Measurements from ENCODE around the gene HIRA.

The HIRA gene

DNA sequence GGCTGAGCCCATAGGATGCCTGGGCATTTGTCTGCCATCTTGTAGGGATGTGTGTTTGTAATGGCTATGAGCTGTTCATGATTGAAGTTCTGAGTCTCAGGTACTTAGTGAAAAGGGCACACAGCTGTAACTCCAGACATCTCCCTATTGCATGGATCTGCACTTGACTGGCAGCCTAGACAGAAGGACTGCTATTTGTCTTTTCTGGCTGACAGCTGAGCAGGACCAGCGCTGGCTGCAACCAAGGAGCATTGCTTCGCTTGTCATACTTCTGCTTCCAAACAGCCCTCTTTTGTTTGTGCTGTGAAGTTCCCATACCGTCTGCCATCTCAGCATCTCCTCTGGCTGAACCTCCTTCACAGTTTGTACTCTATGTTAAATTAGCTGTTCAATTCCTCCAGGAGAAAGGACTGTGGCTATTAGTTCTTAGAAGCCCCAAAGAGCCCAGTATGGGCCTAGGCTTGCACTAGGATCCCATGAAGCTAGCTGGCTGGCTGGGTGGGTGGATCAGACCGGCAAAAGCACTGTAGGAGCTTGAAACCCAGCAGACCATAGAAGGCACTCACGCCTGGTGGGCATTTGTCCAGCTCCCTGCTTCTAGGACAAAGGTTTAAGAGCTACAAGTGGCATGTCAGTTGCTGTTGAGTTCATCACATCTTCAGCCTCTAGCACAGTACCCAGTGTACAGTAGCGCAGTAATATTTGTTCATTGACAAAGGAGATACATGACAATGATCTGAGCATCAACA, 20.4 kb downstream of the HIRA start:
- no peak for DNase-seq (ENCODE audit: low read depth in 2 of 2, low spot score in 1 of 2)

DNA sequence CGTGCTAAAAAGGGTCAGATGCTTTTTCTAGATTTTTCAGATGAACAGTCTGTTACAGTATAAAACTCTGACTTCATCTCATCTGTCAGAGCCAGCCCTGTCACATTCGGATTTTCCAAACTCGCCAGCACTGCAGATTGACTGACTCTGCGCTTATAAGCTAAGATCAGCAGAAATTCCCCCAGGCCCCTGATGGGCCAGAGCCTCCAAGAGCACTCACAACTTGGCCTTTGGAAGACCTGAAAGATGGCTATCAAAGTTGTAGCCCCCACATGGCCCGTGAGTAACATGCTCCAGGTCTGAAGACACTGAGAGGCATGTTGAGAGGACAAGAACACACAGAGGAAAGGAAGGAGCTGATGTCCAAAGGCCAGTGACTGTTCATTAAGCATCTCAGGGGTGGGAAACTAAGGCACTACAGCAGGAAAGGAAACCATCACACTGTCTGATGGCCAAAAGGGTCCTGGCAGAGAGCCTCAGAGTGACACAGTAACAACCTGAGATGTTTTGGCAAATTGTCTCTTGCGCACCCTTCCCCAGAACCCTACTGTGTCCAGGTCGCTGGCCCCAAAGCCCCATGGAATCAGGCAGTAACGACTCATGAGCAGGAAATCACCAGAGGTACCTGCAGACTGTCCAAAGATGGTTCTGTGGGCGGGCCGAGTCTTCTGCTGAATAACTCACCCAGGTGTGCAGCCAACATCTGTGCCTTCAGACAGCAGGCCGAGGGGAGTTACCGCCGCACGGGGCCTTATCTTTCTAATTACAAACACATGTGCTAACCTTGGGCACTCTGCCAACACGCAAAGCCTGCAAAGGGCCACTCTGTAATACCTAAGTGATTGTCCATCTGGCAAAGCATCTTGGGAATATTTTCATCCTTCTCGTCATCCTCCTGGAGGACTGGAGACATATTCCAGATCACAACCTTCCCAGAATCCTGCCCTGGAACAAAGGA, 23.6 kb downstream of the HIRA start:
- DNase-seq (ENCODE audit: low read depth in 2 of 2, low spot score in 1 of 2) = no peak

DNA sequence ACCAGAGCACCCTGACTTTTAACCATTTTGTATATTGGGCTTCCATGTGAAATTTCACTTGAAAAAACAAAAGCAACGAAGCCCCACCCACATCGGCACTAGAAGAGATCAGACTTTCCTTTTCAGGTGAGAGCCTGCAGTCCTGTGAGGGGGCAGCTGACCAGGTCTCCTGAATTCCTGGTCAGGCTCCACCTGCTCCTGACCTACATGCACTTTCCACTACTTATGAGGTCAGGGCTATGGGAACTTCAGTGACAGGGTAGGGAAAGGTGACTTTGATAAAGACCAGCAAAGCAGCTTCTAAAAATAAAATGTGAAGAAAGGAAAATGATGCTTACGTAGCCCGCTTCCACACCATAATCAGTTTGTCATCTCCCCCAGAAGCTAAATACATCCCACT, 24.7 kb downstream of the HIRA start:
- DNase-seq (ENCODE audit: low read depth in 2 of 2, low spot score in 1 of 2) = no peak

DNA sequence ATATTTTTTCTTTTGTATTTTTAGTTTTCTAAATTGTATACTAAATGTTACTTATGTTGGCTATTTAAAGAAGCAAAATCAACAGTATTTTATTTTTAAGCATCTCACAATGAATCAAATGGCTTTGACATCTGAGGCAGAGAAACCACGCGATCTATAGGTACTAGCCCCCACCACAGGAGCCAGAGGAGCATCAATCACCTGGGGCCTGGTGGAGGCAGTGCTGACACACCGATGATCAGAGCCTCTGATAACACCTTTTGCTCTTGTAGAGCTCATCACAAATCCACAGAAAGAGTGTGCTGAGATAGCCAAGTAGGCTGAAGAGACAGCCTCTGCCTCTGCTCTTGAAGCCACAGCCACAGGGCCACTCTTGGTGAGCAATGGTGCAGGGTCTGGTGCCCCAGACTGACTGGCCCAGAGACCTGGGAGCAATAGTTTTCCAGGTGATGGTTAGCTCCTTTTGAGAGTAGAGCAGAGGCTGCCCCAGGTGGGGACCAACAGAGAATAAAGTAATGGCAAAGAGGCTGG, 25.2 kb downstream of the HIRA start:
- no peak for DNase-seq (ENCODE audit: low read depth in 2 of 2, low spot score in 1 of 2)

DNA sequence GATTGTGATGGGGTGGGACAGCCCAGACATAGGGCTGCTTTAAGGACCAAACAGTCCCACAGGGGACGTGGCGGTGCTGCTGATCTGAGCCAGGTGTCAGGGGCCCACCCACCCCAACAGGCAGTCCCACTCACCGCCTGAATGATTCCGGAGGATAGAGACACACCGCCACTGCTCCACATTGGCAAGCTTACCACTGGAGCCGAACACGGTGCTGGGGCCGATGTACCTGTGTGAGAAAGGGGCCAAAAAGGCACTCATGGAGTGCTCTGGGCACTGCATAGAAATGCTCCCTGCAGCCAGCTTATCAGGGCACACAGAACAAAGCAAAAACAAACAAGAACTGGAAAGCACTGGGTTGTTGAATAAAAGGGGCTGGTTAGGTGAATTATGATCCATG, 25.9 kb downstream of the HIRA start:
- no peak for DNase-seq (ENCODE audit: low read depth in 2 of 2, low spot score in 1 of 2)

DNA sequence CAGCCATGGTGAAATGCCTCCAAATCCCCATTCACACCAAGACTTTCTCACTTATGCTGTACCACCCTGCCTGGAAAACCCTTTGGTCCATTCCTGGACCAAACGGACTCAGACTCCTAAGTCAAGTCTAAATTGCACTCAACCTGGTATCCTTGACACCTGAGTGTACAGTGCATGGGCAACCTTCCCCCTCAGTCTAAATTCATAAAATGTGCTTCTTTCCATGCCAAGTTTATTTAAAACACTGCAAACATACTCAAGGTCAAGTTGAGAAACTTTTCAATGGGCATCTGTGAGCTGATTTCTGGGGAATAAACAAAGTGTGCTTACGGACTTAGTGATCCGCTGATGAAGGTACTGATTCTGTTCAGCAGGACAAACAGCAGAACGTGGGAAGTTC, 26.4 kb downstream of the HIRA start:
- DNase-seq (ENCODE audit: low read depth in 2 of 2, low spot score in 1 of 2) = no peak

DNA sequence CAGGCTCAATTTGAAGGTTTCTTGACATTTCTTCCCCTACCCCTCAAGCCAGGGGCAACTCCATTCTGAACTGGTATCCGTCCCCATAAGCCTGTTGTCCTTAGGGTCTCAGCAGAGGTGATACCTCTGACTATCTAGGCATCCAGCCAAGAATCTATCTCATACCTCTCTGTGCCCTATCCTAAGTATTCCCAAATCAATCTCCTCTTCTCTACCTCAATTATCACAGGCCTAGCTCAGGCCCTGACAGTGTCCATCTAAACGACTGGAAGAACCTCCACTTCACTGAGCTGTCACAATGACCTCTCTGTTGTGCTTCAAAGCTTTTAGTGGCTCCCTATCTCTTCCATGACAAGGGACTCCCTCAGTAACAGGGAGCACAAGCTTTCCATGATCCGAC, 26.9 kb downstream of the HIRA start:
- DNase-seq (ENCODE audit: low read depth in 2 of 2, low spot score in 1 of 2) = no peak

DNA sequence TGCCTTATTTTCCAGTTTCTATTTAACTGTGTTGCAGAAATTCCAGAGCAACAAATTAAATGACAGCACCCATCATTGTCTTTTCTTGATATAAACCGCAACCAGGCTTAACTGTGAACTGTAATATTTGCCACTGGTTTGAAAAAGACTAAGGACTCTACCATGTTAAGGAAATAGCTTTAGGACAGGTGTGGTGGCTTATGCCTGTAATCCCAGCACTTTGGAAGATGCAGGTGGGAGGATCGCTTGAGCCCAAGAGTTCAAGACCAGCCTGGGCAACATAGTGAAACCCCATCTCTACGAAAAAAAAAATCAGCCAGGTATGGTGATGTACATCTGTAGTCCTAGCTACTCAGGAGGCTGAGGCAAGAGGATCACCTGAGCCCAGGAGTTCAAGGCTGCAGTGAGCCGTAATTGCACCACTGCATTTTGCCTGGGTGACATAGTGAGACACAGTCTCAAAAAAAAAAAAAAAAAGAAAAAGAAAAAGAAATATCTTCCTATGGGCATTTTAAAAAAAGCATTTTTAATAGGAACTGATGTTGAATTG, 28.8 kb downstream of the HIRA start:
- DNase-seq (ENCODE audit: low read depth in 2 of 2, low spot score in 1 of 2) = no peak

DNA sequence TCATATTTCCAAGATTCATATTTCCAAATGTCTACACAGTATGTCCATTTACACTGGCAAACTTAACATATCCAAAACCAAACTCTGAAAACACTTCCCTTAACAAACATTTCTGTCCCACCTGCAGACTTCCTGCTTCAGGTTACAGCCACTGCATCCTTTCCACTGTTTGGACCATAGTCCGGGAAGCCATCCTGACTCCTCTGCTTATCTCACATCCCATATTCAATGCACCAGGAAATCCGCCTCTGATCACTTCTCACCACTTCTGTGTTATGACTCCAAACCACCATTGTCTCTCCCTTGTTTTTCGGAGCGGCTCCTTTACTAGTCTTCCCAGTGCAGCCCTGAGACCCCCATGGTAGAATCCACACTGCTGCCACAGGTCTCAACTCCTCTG, 30.1 kb downstream of the HIRA start:
- no peak for DNase-seq (ENCODE audit: low read depth in 2 of 2, low spot score in 1 of 2)

DNA sequence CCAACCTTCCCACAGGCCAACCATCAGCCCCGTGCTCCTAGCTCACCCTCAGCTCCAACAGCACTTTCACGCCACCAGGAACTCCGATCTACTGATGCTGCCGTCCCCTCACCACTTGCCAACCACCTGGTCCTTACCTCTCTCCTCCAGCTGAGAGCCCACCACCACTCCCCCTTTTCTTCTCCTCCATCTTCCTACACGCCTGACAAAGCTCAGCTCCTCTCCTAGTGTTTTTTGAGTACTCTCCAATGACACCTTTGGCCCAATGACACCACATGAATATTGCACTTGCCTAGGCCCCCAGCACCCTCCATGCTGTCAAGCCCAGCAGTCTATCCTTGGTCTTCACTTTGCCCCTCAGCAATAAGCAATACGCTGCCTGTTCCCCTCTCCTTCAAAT, 30.7 kb downstream of the HIRA start:
- no peak for DNase-seq (ENCODE audit: low read depth in 2 of 2, low spot score in 1 of 2)

DNA sequence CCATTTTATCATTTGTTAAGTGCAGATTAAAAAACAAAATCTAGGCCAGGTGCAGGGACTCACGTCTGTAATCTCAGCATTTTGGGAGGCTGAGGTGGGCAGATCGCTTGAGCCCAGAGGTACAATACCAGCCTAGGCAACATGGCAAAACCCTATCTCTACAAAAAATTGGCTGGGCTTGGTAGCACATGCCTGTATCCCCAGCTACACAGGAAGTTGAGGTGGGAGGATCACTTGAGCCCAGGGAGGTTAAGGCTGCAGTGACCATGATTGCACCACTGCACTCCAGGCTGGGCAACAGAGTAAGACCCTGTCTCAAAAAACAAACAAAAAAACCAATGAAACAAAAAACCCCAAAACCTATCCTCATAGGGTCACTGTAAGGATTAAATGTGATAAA, 32.9 kb downstream of the HIRA start:
- DNase-seq (ENCODE audit: low read depth in 2 of 2, low spot score in 1 of 2) = no peak

DNA sequence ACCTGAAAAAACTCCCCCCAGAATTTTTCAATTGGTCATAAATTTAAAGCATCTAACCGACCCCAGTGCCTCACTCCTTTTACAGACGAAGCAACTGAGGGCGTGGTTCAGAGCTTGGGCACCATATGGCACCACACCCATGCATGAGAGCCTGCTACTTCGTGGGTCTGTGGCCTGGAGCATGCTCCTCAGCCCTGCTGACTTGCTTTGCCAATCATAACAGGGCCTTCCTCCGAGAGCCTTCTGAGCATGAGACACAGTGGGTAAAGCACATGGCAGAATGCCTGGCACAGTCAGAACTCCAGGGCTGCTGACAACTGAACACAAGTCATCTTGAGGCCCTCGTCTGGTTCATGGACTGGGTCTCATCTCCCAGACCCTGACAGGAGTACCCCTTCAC, 33.3 kb downstream of the HIRA start:
- no peak for DNase-seq (ENCODE audit: low read depth in 2 of 2, low spot score in 1 of 2)

DNA sequence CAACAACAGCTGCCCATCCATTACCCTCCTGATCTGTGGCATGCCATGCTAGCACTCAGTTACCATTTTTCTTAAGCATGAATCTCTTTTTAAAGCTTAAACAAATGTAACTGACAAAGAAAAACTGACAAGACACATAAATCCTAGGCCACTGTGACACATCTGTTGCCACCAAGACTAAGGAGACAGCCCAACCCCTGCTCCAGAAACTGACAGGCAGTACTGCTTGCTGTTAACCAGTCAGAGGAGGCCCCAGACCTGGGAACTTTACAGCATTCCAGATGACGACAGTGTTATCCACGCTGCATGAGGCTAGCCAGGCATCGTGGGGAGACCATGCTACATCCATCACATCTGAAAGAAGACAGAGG, 33.8 kb downstream of the HIRA start:
- no peak for DNase-seq (ENCODE audit: low read depth in 2 of 2, low spot score in 1 of 2)

DNA sequence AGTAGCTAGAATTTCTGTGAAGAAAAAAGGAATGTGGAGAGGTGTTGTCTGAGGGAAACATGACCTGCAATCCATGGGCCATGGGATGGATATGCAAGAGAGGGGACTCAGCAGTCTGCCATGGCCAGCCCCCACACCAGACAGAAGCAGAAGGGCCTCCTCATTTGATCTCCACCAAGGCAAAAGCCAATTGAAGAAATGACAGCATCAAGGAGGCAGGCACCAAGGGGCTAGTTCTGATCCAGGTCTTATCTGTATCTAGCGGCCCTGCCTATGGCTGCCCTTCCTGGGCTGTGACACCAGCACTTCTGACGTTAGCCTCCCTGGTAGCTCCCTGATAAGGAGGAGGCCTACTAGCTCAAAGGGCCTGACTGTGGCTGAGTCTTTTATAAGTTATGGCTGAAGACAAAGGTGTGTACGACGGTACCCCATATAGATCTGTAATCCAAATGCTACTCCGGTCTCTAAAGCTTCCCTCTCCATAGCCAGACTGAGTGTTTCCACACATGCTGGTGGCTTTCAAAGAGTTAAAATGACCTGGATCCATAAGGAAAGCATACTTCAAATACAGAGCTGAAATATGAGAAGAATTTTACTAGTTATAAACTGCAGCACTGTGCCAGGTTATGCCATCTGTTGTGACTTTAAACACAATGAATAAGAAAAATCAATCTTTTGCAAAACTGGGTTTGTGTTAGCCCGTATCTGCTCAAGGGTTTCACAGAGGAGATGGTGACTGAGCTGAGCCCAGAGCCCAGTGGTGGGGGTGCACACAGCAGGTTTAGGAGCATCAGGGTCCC, 34.4 kb downstream of the HIRA start:
- no peak for DNase-seq (ENCODE audit: low read depth in 2 of 2, low spot score in 1 of 2)

DNA sequence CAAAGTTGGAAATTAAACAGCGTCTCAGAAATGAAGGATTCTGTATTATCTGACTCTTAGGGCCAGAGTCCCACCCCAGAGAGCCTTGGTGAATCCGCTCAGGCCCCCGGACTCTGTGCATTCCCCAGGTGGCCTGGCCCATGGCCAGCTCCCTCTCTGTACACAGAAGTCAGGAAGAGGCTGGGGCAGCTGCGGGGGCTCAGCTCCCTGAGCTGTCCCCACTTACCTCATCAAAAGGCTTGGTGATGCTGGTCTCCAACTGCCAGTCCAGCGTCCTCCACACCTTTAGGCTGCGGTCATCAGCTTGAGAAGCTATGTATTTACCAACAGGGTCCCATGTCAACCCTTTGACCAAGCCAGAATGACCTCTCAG, 35.0 kb downstream of the HIRA start:
- DNase-seq (ENCODE audit: low read depth in 2 of 2, low spot score in 1 of 2) = no peak

DNA sequence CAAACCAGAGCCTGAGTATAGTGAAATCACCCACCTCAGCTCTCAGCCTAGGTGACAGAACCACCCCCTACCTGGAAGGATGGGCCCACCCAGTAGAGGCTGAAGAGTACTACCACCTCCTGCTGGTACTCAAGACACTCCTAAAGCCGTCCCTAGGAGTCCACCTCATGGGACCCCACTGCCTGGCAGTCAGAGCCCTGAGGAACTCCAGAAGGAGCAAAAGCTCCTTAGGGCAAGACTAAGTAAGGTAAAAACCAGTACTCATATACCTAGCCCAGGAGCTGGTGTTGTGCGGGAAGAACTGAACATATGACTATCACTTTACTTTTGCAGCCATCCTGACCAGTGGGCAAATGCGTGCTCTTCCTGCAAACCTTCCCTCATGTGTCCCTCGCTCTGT, 36.3 kb downstream of the HIRA start:
- no peak for DNase-seq (ENCODE audit: low read depth in 2 of 2, low spot score in 1 of 2)

DNA sequence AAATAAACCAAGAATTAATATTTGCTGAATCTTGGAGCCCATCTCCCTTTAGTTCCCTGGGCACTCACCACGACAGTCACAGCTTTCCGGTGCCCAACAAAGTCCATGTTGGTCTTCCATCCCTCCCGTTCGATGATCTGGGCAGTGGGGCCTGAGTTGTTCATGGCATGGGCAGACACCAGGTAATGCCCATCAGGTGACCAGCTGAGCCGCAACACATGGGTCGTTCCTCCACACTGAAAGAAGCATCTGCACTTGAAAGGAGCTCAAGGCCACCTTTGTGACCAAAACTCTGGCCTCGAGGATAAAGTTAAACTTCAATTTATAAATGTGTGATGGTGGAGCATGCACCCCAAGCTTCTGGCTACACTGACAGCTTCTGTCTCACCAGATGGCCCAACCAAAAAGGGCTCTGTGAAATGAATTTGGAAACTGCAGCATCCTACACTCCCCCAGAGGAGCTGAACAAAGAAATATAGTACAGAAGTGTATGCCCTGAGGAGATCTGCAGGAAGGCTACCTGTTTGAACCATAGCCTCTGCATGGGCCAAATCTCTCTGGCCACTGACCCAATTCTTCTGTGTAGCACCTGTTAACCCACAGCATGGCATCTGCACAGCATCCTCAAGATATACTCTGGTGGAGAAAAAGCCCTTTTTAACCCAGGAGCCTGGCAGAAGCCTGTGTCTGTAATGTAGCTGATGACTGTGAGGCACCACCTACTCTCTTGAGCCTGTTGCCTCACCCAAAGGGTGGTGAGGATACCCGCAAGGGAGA, 37.1 kb downstream of the HIRA start:
- no peak for DNase-seq (ENCODE audit: low read depth in 2 of 2, low spot score in 1 of 2)

DNA sequence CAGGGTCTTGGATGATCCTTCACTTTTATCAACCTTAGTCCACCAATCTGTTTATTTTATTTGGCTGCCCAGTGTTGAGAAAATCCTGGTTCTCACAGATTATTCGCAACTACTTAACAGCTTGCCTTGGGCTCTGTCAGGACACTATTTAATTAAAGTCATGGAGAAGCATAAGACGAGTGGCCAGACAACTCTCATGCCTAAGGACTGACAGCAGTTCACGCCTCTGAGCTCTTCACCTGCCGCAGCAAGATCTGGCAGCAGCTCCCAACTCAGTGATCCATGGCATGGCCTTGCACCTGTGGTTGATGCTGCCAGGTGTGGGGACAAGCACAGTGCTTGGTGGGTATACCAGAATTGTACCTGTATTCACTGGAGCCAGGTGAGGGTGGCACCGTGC, 37.8 kb downstream of the HIRA start:
- DNase-seq (ENCODE audit: low read depth in 2 of 2, low spot score in 1 of 2) = no peak

DNA sequence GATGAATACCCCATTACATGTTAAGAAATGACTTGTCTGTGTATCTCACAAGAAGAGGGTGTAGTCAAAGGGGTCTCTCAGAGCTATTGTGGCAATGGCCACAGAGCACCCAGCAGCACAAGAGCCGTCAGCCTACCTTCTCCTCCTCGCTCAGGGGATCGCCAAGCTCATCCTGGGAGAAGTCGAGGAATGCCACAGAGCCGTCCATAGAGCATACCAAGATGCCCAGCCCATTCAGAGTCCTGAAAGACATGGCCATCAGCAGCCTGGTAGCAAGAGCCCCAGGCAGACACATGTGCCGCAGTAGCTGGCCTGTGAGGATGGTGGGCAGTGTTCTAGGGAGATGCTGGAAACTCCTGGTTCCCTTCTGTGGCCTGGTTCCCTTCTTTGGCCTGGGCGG, 44.0 kb downstream of the HIRA start:
- no peak for DNase-seq (ENCODE audit: low read depth in 2 of 2, low spot score in 1 of 2)

DNA sequence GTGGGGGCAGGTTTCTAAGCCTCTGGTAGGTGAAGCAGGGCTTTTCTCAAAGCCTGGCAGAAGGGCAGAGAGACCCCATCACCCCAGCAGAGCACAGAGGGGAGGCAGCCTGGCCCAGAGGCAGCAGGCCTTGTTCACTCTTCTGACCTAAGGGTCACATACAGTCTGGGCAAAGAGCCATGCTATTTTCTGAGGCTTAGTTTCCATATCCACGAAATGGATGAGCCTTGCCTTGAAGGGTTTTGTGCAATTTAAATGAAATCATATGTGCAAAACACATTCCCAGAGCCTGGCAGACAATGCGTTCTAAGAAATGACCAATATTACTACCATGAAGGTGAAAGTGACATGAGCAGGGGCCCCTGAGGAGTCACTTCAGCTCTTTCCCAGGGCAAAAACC, 44.5 kb downstream of the HIRA start:
- no peak for DNase-seq (ENCODE audit: low read depth in 2 of 2, low spot score in 1 of 2)

DNA sequence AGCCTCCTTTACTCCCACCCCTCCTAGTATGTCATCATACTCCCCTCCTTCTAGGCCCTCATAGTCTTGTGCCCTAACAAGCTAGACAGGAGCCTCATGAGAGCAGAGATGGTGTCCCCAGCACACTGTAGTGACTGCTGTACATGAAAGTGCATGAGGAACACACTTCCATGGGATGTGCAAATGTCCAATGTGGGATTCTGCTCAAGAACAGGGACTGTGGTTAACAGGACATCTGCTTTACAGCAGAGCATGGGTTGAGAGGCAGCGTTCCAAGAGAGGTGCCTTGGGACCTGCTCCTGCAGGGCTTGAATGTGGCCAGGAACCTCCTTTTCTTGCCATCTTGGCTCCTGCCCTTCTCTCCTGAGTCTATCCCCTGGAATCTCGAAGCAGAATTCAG, 45.3 kb downstream of the HIRA start:
- DNase-seq (ENCODE audit: low read depth in 2 of 2, low spot score in 1 of 2) = no peak
